Thyroid gland (tissue), 4 donors: ENCODE data around the gene TMEM120B. TPM values are rescaled to one million over a fixed set of nuclear protein-coding genes. Genes with fewer than 3 reads are reported as not detected.

Source experiments
- DNase-seq, 2 donors: peaks; one replicate each; pipeline ENCODE4 v3.0.0-alpha.2; 2019
- H3K27ac ChIP-seq, 3 donors: fragments of 200-600 bp; sonication (generic); 1 replicate in 2 of 3; 2 replicates in 1 of 3; pipeline ENCODE4 v1.5.1; 2016 to 2019; ENCODE audit warnings: mild to moderate bottlenecking in 1 of 3, moderate library complexity in 1 of 3
- H3K27me3 ChIP-seq: fragments of 200-600 bp; sonication (generic); one replicate; pipeline ENCODE4 v1.5.1; 2019
- H3K36me3 ChIP-seq, 2 donors: fragments of 200-600 bp; sonication (generic); one replicate each; pipeline ENCODE4 v1.5.1; 2016 to 2019
- H3K4me1 ChIP-seq, 2 donors: fragments of 200-600 bp; sonication (generic); one replicate each; pipeline ENCODE4 v1.5.1; 2017 to 2019
- H3K4me3 ChIP-seq, 3 donors: fragments of 200-600 bp; sonication (generic); replicated peaks in 1 of 3; 1 replicate in 2 of 3; 2 replicates in 1 of 3; pipeline ENCODE4 v1.5.1; 2016; ENCODE audit warnings: mild to moderate bottlenecking in 1 of 3
- H3K9me3 ChIP-seq: fragments of 200-600 bp; sonication (generic); one replicate; pipeline ENCODE4 v1.5.1; 2017
- POLR2A ChIP-seq, 2 donors: fragments of 450-650 bp; IDR thresholded peaks; one replicate each; pipeline ENCODE4 v1.6.1; 2017; ENCODE audit warnings: antibody characterized with exemption in 2 of 2, mild to moderate bottlenecking in 2 of 2, moderate library complexity in 1 of 2
- WGBS, 2 donors: methylation state at CpG; one replicate each; pipeline ENCODE4 v1.1.5; 2017; 5-methylcytosine and 5-hydroxymethylcytosine counted together
- intact Hi-C: fragments of 100-400 bp; cut with DNase I; formaldehyde crosslinking; loops from one replicate; pipeline ENCODE4 v1.15.1; 2023
- total RNA-seq, 4 donors: library from RNA; depleted of rRNA; stranded (reverse); fragments of >200 nt; gene quantifications; one replicate each; pipeline ENCODE4 v1.2.3, GENCODE V29; 2016
- TF ChIP-seq, protein P1 (sequence below), 6 experiments: fragments of 200-600 bp in 3 of 6; fragments of 450-650 bp in 3 of 6; sonication (generic) in 3 of 6; IDR thresholded peaks; one replicate each; pipeline ENCODE4 v1.5.1; 2016 to 2019; ENCODE audit warnings: antibody characterized with exemption in 6 of 6, mild to moderate bottlenecking in 2 of 6, inconsistent platforms in 1 of 6, moderate library complexity in 1 of 6

Gene TMEM120B
- total RNA-seq, 4 donors from 2014 or later, result 12.5 to 15.4 (median 14.2) TPM

GRCh38 chr12:121762269-121762668 lies 49.7 kb downstream of the TMEM120B start:
- no peaks in the 10 kb centered on the region for H3K36me3 ChIP-seq
- TF ChIP-seq, protein P1, sequence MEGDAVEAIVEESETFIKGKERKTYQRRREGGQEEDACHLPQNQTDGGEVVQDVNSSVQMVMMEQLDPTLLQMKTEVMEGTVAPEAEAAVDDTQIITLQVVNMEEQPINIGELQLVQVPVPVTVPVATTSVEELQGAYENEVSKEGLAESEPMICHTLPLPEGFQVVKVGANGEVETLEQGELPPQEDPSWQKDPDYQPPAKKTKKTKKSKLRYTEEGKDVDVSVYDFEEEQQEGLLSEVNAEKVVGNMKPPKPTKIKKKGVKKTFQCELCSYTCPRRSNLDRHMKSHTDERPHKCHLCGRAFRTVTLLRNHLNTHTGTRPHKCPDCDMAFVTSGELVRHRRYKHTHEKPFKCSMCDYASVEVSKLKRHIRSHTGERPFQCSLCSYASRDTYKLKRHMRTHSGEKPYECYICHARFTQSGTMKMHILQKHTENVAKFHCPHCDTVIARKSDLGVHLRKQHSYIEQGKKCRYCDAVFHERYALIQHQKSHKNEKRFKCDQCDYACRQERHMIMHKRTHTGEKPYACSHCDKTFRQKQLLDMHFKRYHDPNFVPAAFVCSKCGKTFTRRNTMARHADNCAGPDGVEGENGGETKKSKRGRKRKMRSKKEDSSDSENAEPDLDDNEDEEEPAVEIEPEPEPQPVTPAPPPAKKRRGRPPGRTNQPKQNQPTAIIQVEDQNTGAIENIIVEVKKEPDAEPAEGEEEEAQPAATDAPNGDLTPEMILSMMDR (IDR thresholded peaks at IDR 0.05), result no peak
- TF ChIP-seq POLR2A (IDR thresholded peaks at IDR 0.05), result peak in 1 of 2 donors; percentile 15
- H3K27ac ChIP-seq, result peak overlapping the region in 2 of 3 donors; percentile 47 to 52
- intact Hi-C loops, result no loop called here
- H3K4me1 ChIP-seq, result peaks cover 25 to 26% of the 10 kb centered on the region in 2 donors
- no peak overlapping the region for H3K4me3 ChIP-seq
- DNase-seq, result peak; percentile 54 to 65
- no peaks in the 10 kb centered on the region for H3K27me3 ChIP-seq
- no peaks in the 10 kb centered on the region for H3K9me3 ChIP-seq
- 58 to 67% methylated on average over 6 of the region's 6 CpGs for WGBS, 2 donors

- H3K27ac ChIP-seq, result no peak overlapping the region
- TF ChIP-seq POLR2A (IDR thresholded peaks at IDR 0.05), result no peak
- TF ChIP-seq, protein P1 (IDR thresholded peaks at IDR 0.05), result no peak
- no peak overlapping the region for H3K4me3 ChIP-seq
- intact Hi-C loops, result no loop called here
- H3K36me3 ChIP-seq, result no peaks in the 10 kb centered on the region
- WGBS, 2 donors, result 97 to 100% methylated on average over 3 of the region's 3 CpGs
- H3K27me3 ChIP-seq, result no peaks in the 10 kb centered on the region
- no peaks in the 10 kb centered on the region for H3K9me3 ChIP-seq
- peaks cover 36 to 45% of the 10 kb centered on the region in 2 donors for H3K4me1 ChIP-seq
- DNase-seq, result no peak
These were observed 52.3 kb downstream of the TMEM120B start for GRCh38 chr12:121764808-121765207.

- 92 to 93% methylated on average over 5 of the region's 5 CpGs for WGBS, 2 donors
- H3K4me3 ChIP-seq, result no peak overlapping the region
- H3K27ac ChIP-seq, result no peak overlapping the region
- peaks cover 36 to 45% of the 10 kb centered on the region in 2 donors for H3K4me1 ChIP-seq
- intact Hi-C loops, result no loop called here
- TF ChIP-seq POLR2A (IDR thresholded peaks at IDR 0.05), result no peak
- TF ChIP-seq, protein P1 (IDR thresholded peaks at IDR 0.05), result no peak
- H3K27me3 ChIP-seq, result no peaks in the 10 kb centered on the region
- DNase-seq, result no peak
- H3K36me3 ChIP-seq, result no peaks in the 10 kb centered on the region
- no peaks in the 10 kb centered on the region for H3K9me3 ChIP-seq
These were observed 53.0 kb downstream of the TMEM120B start for GRCh38 chr12:121765573-121765972.

GRCh38 chr12:121766290-121767039 lies 53.9 kb downstream of the TMEM120B start:
- no peak for TF ChIP-seq POLR2A (IDR thresholded peaks at IDR 0.05)
- TF ChIP-seq, protein P1 (IDR thresholded peaks at IDR 0.05), result no peak
- Histone ChIP-seq H3K36me3 (no peaks in the 10 kb centered on the region), H3K4me1 (peaks cover 35 to 45% of the 10 kb centered on the region in 2 donors), H3K9me3 (no peaks in the 10 kb centered on the region), H3K4me3 (no peak overlapping the region), H3K27me3 (no peaks in the 10 kb centered on the region), H3K27ac (peak overlapping the region in 2 of 3 donors; percentile 53 to 71)
- DNase-seq, result no peak
- WGBS, 2 donors, result 83 to 96% methylated on average over 4 to 5 of the region's 5 CpGs
- intact Hi-C loops, result no loop called here

DNA sequence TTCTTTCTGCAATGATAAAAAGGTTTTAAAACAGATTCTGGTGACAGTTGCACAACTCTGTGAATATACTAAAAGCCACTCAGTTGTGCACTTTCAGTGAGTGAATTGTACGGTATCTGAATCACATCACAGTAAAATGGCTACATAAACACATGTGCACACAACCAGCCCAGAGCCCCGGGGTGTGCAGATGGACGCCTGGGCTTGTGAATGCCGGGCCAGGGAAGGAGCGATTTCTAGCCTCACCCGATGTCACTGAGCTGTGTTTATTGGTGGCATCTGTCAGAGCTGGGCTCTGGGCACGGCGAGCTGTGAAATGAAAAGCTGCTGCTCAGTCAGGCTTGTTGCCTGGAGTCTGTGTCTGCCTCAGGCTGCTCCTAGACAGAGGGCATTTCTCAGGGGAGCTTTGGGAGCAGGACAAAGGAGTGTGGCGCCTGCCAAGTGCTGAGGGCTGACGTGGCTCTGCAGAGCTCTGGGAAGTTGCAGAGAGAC lies 55.0 kb downstream of the TMEM120B start:
- intact Hi-C loops, result no loop called here
- TF ChIP-seq POLR2A (IDR thresholded peaks at IDR 0.05), result peak in 1 of 2 donors; percentile 37
- TF ChIP-seq, protein P1 (IDR thresholded peaks at IDR 0.05), result no peak
- Histone ChIP-seq H3K27ac (peak overlapping the region; percentile 53 to 71 (median 57)), H3K4me1 (peaks cover 24 to 45% of the 10 kb centered on the region in 2 donors), H3K9me3 (no peaks in the 10 kb centered on the region), H3K36me3 (no peaks in the 10 kb centered on the region), H3K4me3 (no peak overlapping the region), H3K27me3 (no peaks in the 10 kb centered on the region)
- peak; percentile 84 to 89 for DNase-seq
- WGBS, 2 donors, result 8 to 13% methylated on average over 8 to 10 of the region's 10 CpGs
